Endothelial cell (in vitro differentiated cells): Measurements from ENCODE around the gene KTN1. TPM values are rescaled to one million over a fixed set of nuclear protein-coding genes. Genes with fewer than 3 reads are reported as not detected.

Experiments used
- DNase-seq: peaks from one replicate; pipeline ENCODE4 v3.0.0; 2021; ENCODE audit warnings: low spot score
- H3K27ac Mint-ChIP-seq: one replicate; pipeline ENCODE4 v1.8.0; 2021; ENCODE audit warnings: mixed read lengths, inconsistent platforms; ENCODE audit not compliant: unreplicated experiment
- H3K27me3 Mint-ChIP-seq: one replicate; pipeline ENCODE4 v1.8.0; 2021; ENCODE audit warnings: mild to moderate bottlenecking, moderate library complexity, mixed read lengths, inconsistent platforms; ENCODE audit not compliant: unreplicated experiment
- H3K36me3 Mint-ChIP-seq: one replicate; pipeline ENCODE4 v1.8.0; 2021; ENCODE audit warnings: mild to moderate bottlenecking, low read depth, mixed read lengths, inconsistent platforms; ENCODE audit not compliant: unreplicated experiment
- H3K4me1 Mint-ChIP-seq: one replicate; pipeline ENCODE4 v1.8.0; 2021; ENCODE audit warnings: mild to moderate bottlenecking, mixed read lengths, inconsistent platforms; ENCODE audit not compliant: unreplicated experiment
- H3K4me3 Mint-ChIP-seq: one replicate; pipeline ENCODE4 v1.8.0; 2021; ENCODE audit warnings: mild to moderate bottlenecking, mixed read lengths, inconsistent platforms; ENCODE audit not compliant: unreplicated experiment
- H3K9me3 Mint-ChIP-seq: one replicate; pipeline ENCODE4 v1.8.0; 2021; ENCODE audit warnings: mixed read lengths, inconsistent platforms; ENCODE audit not compliant: unreplicated experiment
- CTCF ChIP-seq: fragments of 200-600 bp; sonication (generic); IDR thresholded peaks from one replicate; pipeline ENCODE4 v1.5.0; 2021; ENCODE audit warnings: antibody characterized with exemption; ENCODE audit not compliant: unreplicated experiment
- total RNA-seq: library from RNA; stranded (reverse); fragmentation: NEBNext Ultra II Directional; extraction: Animal tissue kit (Norgen Biotek cat#: 25700); gene quantifications from one replicate; pipeline ENCODE4 v1.2.1, GENCODE V29; 2021; ENCODE audit not compliant: unreplicated experiment

The KTN1 gene
- total RNA-seq, 1 donor from 2014 or later, result 220 TPM

- no peak overlapping the region for H3K4me3 Mint-ChIP-seq
- no peaks in the 10 kb centered on the region for H3K9me3 Mint-ChIP-seq
- H3K27me3 Mint-ChIP-seq, result no peaks in the 10 kb centered on the region
- TF ChIP-seq CTCF, result no peak
- no peaks in the 10 kb centered on the region for H3K36me3 Mint-ChIP-seq
- no peak for DNase-seq
- H3K4me1 Mint-ChIP-seq, result no peaks in the 10 kb centered on the region
- no peak overlapping the region for H3K27ac Mint-ChIP-seq
Observed at GRCh38 chr14:55562135-55562534, 17.9 kb upstream of the KTN1 start.

GRCh38 chr14:55568618-55569017 lies 11.4 kb upstream of the KTN1 start:
- DNase-seq, result no peak
- Mint-ChIP-seq H3K9me3 (no peaks in the 10 kb centered on the region), H3K27me3 (no peaks in the 10 kb centered on the region), H3K27ac (no peak overlapping the region), H3K4me3 (no peak overlapping the region), H3K4me1 (no peaks in the 10 kb centered on the region), H3K36me3 (no peaks in the 10 kb centered on the region)
- no peak for TF ChIP-seq CTCF

- no peak for DNase-seq
- no peaks in the 10 kb centered on the region for H3K36me3 Mint-ChIP-seq
- no peaks in the 10 kb centered on the region for H3K9me3 Mint-ChIP-seq
- H3K4me1 Mint-ChIP-seq, result no peaks in the 10 kb centered on the region
- no peak overlapping the region for H3K27ac Mint-ChIP-seq
- H3K27me3 Mint-ChIP-seq, result no peaks in the 10 kb centered on the region
- TF ChIP-seq CTCF, result no peak
- H3K4me3 Mint-ChIP-seq, result no peak overlapping the region
Observed at GRCh38 chr14:55571125-55571889, 8.7 kb upstream of the KTN1 start.

GRCh38 chr14:55572578-55572977 lies 7.4 kb upstream of the KTN1 start:
- H3K27ac Mint-ChIP-seq, result no peak overlapping the region
- H3K4me1 Mint-ChIP-seq, result no peaks in the 10 kb centered on the region
- no peak for DNase-seq
- no peaks in the 10 kb centered on the region for H3K36me3 Mint-ChIP-seq
- H3K9me3 Mint-ChIP-seq, result no peaks in the 10 kb centered on the region
- no peak for TF ChIP-seq CTCF
- no peak overlapping the region for H3K4me3 Mint-ChIP-seq
- H3K27me3 Mint-ChIP-seq, result no peaks in the 10 kb centered on the region

GRCh38 chr14:55574988-55575387 lies 5.0 kb upstream of the KTN1 start:
- Mint-ChIP-seq H3K4me3 (no peak overlapping the region), H3K9me3 (no peaks in the 10 kb centered on the region), H3K27ac (no peak overlapping the region), H3K27me3 (no peaks in the 10 kb centered on the region), H3K4me1 (peaks cover 10% of the 10 kb centered on the region), H3K36me3 (no peaks in the 10 kb centered on the region)
- DNase-seq, result no peak
- no peak for TF ChIP-seq CTCF
